Upper lobe of left lung (tissue), 6 donors: ENCODE data around the gene C17orf100. TPM values are rescaled to one million over a fixed set of nuclear protein-coding genes. Genes with fewer than 3 reads are reported as not detected.
"Not testable (repeated sequence)": the region's sequence is repeated elsewhere in the genome, so short reads cannot be mapped to it uniquely, and the experiment has no call there.

Experiments used
- ATAC-seq, 2 donors: fragments of 200-7000 bp; cut with Tn5 transposase; one replicate each; pipeline ENCODE4 v1.9.1; 2022; ENCODE audit warnings: mild to moderate bottlenecking in 2 of 2, moderate library complexity in 2 of 2; ENCODE audit not compliant: low FRiP score in 2 of 2
- DNase-seq, 2 donors: peaks; one replicate each; pipeline ENCODE4 v3.0.0-alpha.2; 2019 to 2020
- H3K27ac ChIP-seq, 4 donors: fragments of 200-600 bp; sonication (generic); one replicate each; pipeline ENCODE4 v1.5.1; 2016 to 2019
- H3K27me3 ChIP-seq, 4 donors: fragments of 200-600 bp; sonication (generic); one replicate each; pipeline ENCODE4 v1.5.1; 2017 to 2019
- H3K36me3 ChIP-seq, 4 donors: fragments of 200-600 bp; sonication (generic); one replicate each; pipeline ENCODE4 v1.5.1; 2016 to 2019
- H3K4me1 ChIP-seq, 4 donors: fragments of 200-600 bp; sonication (generic); one replicate each; pipeline ENCODE4 v1.5.1; 2018 to 2019
- H3K4me3 ChIP-seq, 4 donors: fragments of 200-600 bp; sonication (generic); one replicate each; pipeline ENCODE4 v1.5.1; 2017 to 2019; ENCODE audit warnings: mild to moderate bottlenecking in 2 of 4, moderate library complexity in 1 of 4
- H3K9me3 ChIP-seq, 4 donors: fragments of 200-600 bp; sonication (generic); one replicate each; pipeline ENCODE4 v1.5.1; 2018 to 2019
- EP300 ChIP-seq, 4 donors: sonication (generic); formaldehyde crosslinking; IDR thresholded peaks; one replicate each; pipeline ENCODE4 v1.5.1; 2017; ENCODE audit warnings: antibody characterized with exemption in 4 of 4, control low read depth in 2 of 4
- POLR2A ChIP-seq, 4 donors: fragments of 450-650 bp; IDR thresholded peaks; one replicate each; pipeline ENCODE4 v1.5.1; 2016 to 2017; ENCODE audit warnings: antibody characterized with exemption in 4 of 4, mild to moderate bottlenecking in 2 of 4
- POLR2AphosphoS5 ChIP-seq, 2 donors: sonication (generic); formaldehyde crosslinking; IDR thresholded peaks; one replicate each; pipeline ENCODE4 v1.5.1; 2017; ENCODE audit warnings: antibody characterized with exemption in 2 of 2
- WGBS, 2 donors: methylation state at CpG; one replicate each; pipeline ENCODE4 v1.1.5; 2017 to 2018; 5-methylcytosine and 5-hydroxymethylcytosine counted together
- total RNA-seq, 6 donors: library from RNA; depleted of rRNA in 4 of 6; stranded (reverse); fragments of >200 nt in 4 of 6; gene quantifications; one replicate each; pipeline versions ENCODE4 v1.1.0 to v1.2.1, GENCODE V29; 2016 to 2021
- TF ChIP-seq, protein P1 (sequence below), 6 experiments: fragments of 450-650 bp in 4 of 6; fragments of 200-600 bp in 2 of 6; sonication (generic) in 2 of 6; IDR thresholded peaks; one replicate each; pipeline ENCODE4 v1.5.1; 2016 to 2019; ENCODE audit warnings: antibody characterized with exemption in 6 of 6
- donor health status: DM: no; HTN: no; CAD: no; lungs with moderate emphysema.
- donor health status: DM: no; HTN: yes; CAD: no; lungs with severe emphysema.

C17orf100 gene
- total RNA-seq, 6 donors from 2014 or later: 0.78 to 7.3 (median 1.3) TPM

DNA sequence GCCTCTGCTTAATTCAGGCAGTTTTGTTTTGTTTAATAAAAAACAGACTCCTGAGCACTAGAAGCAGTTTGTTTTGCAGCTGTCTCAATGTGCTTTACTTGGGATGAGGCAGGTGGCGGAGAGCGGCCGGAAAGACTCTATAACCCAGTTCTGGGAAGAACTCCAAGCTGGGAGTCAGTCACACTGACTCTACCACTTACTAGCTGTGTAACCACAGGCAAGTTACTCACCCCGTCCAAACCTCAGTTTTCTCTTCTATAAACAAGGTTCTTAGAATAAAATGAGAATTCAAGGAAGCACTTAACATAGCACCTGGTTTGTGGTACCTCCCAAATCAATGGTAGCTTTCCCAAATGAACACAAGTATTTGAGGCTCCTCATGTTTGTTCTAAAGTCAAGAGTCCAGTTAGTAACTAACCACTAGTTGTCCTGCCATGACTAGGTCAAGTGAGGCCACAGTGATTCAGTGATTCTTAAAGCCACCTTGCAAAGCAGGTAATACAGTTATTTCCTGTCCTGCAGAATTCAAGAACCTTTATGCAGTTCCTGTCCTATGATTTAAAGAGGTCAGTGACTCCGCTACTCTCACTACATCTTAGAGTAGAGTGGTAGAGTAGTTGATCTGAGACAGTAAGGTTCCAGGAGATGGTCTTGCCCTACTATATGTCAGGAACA, 8.0 kb upstream of the C17orf100 start:
- H3K4me1 ChIP-seq: peaks cover 20 to 39% (median 30%) of the 10 kb centered on the region in 4 donors
- peak overlapping the region in 1 of 4 donors; percentile 14 for H3K27ac ChIP-seq
- TF ChIP-seq EP300 (IDR thresholded peaks at IDR 0.05): no peak
- no peak for TF ChIP-seq POLR2A (IDR thresholded peaks at IDR 0.05)
- no peak for TF ChIP-seq POLR2AphosphoS5 (IDR thresholded peaks at IDR 0.05)
- TF ChIP-seq, protein P1, sequence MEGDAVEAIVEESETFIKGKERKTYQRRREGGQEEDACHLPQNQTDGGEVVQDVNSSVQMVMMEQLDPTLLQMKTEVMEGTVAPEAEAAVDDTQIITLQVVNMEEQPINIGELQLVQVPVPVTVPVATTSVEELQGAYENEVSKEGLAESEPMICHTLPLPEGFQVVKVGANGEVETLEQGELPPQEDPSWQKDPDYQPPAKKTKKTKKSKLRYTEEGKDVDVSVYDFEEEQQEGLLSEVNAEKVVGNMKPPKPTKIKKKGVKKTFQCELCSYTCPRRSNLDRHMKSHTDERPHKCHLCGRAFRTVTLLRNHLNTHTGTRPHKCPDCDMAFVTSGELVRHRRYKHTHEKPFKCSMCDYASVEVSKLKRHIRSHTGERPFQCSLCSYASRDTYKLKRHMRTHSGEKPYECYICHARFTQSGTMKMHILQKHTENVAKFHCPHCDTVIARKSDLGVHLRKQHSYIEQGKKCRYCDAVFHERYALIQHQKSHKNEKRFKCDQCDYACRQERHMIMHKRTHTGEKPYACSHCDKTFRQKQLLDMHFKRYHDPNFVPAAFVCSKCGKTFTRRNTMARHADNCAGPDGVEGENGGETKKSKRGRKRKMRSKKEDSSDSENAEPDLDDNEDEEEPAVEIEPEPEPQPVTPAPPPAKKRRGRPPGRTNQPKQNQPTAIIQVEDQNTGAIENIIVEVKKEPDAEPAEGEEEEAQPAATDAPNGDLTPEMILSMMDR (IDR thresholded peaks at IDR 0.05): no peak
- H3K36me3 ChIP-seq: peaks cover 0 to 58% (median 17%) of the 10 kb centered on the region in 4 donors
- no peaks in the 10 kb centered on the region for H3K27me3 ChIP-seq
- no peaks in the 10 kb centered on the region for H3K9me3 ChIP-seq
- H3K4me3 ChIP-seq: no peak overlapping the region
- ATAC-seq (no peak), DNase-seq (no peak)
- WGBS, 2 donors: 71 to 78% methylated on average over 5 of the region's 5 CpGs

DNA sequence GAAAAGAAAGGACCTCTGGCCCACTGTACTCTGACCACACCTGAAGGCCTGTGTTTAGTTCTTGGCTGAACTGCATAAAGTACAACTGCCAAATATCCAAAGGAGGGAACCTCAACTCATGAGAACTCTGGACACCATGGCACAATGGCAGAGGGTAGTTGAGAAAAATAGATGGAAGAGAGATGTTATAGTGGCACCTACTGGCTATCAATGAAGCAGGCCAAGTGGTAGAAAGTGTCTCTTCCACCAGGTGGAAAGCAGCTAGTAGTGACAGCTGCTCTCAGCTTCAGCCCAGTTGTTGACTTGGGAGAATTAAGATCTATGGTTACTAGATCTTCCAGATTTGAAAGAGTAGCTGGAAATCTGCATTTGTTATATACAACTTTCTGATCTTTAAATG, 3.4 kb upstream of the C17orf100 start:
- Histone ChIP-seq H3K4me1 (peaks cover 20 to 35% (median 28%) of the 10 kb centered on the region in 4 donors), H3K27ac (no peak overlapping the region), H3K27me3 (no peaks in the 10 kb centered on the region), H3K9me3 (no peaks in the 10 kb centered on the region), H3K36me3 (peaks cover 0 to 62% (median 15%) of the 10 kb centered on the region in 4 donors), H3K4me3 (no peak overlapping the region)
- ATAC-seq: no peak
- TF ChIP-seq, protein P1 (IDR thresholded peaks at IDR 0.05): no peak
- TF ChIP-seq EP300 (IDR thresholded peaks at IDR 0.05) (no peak), POLR2A (IDR thresholded peaks at IDR 0.05) (no peak), POLR2AphosphoS5 (IDR thresholded peaks at IDR 0.05) (no peak)
- no peak for DNase-seq

DNA sequence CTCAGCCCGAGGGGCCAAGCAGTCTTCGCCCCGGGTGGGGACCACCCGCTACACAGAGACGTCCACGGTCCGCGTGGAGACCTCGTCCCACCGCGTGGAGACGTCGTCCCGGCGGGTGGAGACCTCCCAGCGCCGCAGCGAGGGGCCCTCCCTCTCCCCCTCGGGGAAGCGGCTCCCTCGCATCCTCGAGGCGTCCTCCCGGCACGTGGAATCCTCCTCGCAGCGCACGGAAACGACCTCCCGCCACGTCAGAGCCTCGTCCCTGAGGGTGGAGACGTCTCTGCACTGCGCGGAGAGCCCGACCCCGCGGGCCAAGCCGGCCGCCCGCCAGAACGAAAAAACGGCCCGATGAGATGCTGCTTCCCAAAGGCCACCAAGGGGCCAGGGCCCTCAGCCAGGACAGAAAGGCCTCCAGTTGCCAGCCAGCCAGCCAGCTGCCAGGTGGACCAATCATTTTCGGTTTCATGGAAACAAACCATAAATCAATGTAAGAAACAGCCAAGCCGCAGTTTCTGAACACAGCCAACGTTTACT, 424 bp downstream of the C17orf100 start:
- Histone ChIP-seq H3K27me3 (peaks cover 0 to 6% (median 2%) of the 10 kb centered on the region in 4 donors), H3K9me3 (no peaks in the 10 kb centered on the region), H3K27ac (peak overlapping the region; percentile 80 to 94 (median 92)), H3K4me3 (peak overlapping the region; percentile 70 to 95 (median 73)), H3K4me1 (peaks cover 27 to 40% (median 33%) of the 10 kb centered on the region in 4 donors), H3K36me3 (peaks cover 0 to 25% (median 3%) of the 10 kb centered on the region in 4 donors)
- DNase-seq (peak in 1 of 2 donors; percentile 90), ATAC-seq (peak; percentile 3 to 67)
- 7 to 17% methylated on average over 2 to 12 of the region's 47 CpGs for WGBS, 2 donors
- TF ChIP-seq, protein P1 (IDR thresholded peaks at IDR 0.05): peak in 1 of 6 experiments; percentile 13
- no peak for TF ChIP-seq POLR2A (IDR thresholded peaks at IDR 0.05)

DNA sequence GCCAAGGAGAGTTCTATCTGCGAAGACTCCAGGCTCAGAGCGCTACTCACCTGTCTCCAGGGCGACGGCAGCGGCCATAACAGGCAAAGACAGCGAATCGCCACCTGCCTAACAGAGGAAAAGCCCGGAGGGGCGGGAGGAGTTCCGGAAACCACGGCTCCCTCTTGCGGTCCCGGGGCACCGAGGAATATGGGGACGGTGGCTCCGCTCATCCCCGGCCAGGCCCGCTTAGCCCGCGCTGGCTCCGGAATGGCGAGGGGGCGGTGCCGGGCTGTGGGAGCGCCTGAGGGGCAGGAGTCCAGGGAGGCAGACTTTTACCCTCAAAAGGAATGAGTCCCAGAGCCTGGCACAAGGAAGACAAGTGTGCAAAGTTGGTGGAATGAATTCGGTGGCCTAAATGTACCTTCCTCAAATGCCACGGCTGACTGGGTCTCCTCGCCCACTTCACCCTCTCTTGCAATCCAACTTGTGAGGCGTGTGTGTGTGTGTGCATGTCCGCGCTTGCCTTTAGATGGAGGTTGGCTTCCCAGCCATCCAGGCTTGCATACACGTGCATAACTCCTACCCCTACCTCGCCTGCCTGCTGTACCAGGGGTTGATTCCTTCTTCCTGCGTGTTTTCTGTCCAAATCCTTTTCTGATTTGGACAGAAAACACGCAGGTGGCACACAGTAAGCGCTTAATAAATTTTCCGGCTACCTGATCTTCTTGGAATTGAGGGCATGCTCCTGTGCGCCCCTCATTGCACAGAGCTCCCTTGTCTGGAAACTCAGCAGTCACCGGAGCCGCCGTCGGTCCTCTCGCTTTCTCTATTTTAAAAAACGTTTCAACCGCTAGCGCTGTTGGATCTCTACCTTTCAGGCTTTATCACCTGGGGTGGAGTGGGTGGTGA, 3.5 kb downstream of the C17orf100 start:
- 47 to 66% methylated on average over 37 to 46 of the region's 46 CpGs for WGBS, 2 donors
- peak in 1 of 2 donors; percentile 86 for DNase-seq
- peaks cover 0 to 6% (median 2%) of the 10 kb centered on the region in 4 donors for H3K27me3 ChIP-seq
- H3K27ac ChIP-seq: no peak overlapping the region
- no peaks in the 10 kb centered on the region for H3K9me3 ChIP-seq
- TF ChIP-seq POLR2AphosphoS5 (IDR thresholded peaks at IDR 0.05) (no peak), POLR2A (IDR thresholded peaks at IDR 0.05) (no peak), EP300 (IDR thresholded peaks at IDR 0.05) (no peak)
- TF ChIP-seq, protein P1 (IDR thresholded peaks at IDR 0.05): no peak
- H3K36me3 ChIP-seq: no peaks in the 10 kb centered on the region
- H3K4me3 ChIP-seq: peak overlapping the region in 2 of 4 donors; percentile 23 to 34
- ATAC-seq: no peak
- H3K4me1 ChIP-seq: peaks cover 22 to 37% (median 31%) of the 10 kb centered on the region in 4 donors

DNA sequence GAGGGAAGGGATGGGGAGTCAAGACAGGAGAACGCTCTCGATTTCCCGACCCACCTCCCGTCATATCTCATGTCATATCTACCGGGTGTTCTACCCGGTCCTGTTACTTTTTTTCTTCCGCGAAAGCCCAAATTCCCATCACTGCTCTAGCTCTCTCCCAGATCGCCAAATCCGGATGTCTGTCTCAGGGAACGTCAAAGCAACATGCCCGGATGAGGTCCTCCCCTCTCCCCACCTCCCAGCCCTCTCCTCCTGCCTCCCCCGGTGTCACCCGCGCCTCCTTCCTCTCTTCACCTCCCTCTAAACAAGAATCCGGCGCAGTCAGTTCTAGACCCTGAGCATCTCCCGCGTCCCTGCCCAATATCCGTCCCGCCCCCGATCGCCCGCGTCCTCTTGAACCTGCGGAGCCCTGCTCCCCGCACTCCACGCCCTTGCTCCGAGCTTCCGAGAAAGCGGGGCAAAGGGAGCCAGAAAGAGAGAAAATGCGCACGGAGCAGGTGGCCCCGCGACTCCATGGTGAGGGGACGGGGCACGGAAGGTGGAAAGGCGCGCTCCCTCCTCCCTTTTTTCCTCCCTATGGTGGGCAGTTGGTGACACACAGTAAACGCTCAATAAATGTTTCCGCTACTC, 4.3 kb downstream of the C17orf100 start:
- Histone ChIP-seq H3K4me3 (peak overlapping the region in 1 of 4 donors; percentile 23), H3K4me1 (peaks cover 17 to 30% (median 25%) of the 10 kb centered on the region in 4 donors)
- not testable (repeated sequence) for ATAC-seq, H3K27me3 ChIP-seq, H3K36me3 ChIP-seq, H3K27ac ChIP-seq, H3K9me3 ChIP-seq
- peak in 1 of 2 donors; percentile 50 for DNase-seq
- WGBS, 2 donors: 3 to 11% methylated on average over 13 to 32 of the region's 41 CpGs

DNA sequence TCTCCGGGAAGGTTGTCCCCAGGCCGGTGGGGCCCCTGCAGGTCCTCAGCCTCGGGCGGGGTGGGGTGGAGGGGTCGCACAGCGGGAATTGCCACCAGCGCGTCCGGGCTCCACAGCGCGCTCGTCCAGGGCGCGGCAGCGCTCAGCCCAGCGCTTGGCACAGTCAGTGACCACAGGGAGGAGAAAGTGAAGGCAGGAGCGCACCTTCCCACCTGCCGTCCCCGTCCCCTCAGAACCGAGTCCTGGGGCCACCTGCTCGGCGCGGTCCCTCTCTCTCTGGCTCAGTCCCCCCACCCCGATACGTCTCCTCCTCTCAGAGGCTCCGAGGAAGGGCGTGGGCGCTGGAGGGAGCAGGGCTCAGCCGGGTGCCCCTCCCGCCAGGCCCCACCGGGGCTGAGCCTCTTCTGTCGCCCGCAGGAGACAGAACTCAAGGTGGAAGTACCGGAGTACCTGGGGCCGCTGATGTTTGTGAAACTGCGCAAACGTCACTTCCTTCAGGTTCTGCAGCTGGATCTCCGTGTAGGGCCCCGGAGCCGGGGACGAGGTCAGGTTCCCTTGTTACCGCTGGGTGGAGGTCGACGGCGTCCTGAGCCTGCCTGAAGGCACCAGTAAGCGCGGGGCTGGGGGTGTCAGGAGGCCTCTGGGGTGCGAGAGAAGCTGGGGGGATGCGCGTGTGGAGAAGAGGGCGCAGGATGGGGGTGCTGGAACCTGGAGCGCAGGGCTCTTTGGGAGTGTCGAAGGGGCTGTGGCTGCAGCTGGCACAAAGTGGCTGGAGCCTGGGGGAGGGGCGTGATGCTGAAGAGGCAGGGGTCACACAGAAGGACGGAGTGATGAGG, 5.5 kb downstream of the C17orf100 start:
- H3K27me3 ChIP-seq: not testable (repeated sequence)
- ATAC-seq (peak; percentile 1 to 13), DNase-seq (peak in 1 of 2 donors; percentile 56)

More for the DNA sequence above, 5.5 kb downstream of the C17orf100 start:
- H3K9me3 ChIP-seq, H3K27ac ChIP-seq, H3K36me3 ChIP-seq: not testable (repeated sequence)
- 5 to 12% methylated on average over 11 to 25 of the region's 55 CpGs for WGBS, 2 donors
- peaks cover 13 to 27% (median 24%) of the 10 kb centered on the region in 4 donors for H3K4me1 ChIP-seq
- H3K4me3 ChIP-seq: peak overlapping the region in 3 of 4 donors; percentile 24 to 42 (median 30)
